OCI-LY7 (cell line): ENCODE data around the gene NLGN1.

Experiments
- EZH2phosphoT487 ChIP-seq: fragments of 200-600 bp; sonication (generic); IDR thresholded peaks from 2 replicates; pipeline ENCODE4 v1.6.1; 2018; ENCODE audit warnings: low read depth, borderline replicate concordance, mild to moderate bottlenecking, mixed run types, antibody characterized with exemption, low read length, moderate library complexity, mixed read lengths
- TF ChIP-seq, protein P1 (sequence below): fragments of 200-600 bp; sonication (generic); conservative IDR thresholded peaks from 2 replicates; pipeline ENCODE4 v1.5.1; 2014; ENCODE audit warnings: mild to moderate bottlenecking, antibody characterized with exemption, low read length, moderate library complexity, mixed read lengths

DNA sequence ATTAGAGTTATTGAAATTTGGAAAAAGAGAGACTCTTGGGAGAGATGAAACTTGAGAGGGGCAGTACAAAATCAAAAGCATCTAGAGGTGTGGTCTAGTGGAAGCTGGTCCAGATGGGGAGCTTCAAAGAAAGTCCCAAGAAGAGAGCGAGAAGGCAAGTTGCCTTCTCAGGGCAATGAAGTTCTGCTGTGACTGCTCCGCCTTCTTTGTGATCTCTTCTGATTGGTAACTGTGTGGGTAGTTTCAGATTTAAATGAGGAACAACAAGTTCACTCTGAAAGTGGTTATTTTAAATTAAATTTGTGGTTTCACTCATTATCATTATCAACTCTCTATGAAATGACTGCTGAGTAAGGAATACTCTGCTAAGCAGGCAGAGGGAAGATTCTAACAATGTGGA, 233.3 kb downstream of the NLGN1 start:
- TF ChIP-seq, protein P1, sequence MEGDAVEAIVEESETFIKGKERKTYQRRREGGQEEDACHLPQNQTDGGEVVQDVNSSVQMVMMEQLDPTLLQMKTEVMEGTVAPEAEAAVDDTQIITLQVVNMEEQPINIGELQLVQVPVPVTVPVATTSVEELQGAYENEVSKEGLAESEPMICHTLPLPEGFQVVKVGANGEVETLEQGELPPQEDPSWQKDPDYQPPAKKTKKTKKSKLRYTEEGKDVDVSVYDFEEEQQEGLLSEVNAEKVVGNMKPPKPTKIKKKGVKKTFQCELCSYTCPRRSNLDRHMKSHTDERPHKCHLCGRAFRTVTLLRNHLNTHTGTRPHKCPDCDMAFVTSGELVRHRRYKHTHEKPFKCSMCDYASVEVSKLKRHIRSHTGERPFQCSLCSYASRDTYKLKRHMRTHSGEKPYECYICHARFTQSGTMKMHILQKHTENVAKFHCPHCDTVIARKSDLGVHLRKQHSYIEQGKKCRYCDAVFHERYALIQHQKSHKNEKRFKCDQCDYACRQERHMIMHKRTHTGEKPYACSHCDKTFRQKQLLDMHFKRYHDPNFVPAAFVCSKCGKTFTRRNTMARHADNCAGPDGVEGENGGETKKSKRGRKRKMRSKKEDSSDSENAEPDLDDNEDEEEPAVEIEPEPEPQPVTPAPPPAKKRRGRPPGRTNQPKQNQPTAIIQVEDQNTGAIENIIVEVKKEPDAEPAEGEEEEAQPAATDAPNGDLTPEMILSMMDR, result no peak
- TF ChIP-seq EZH2phosphoT487, result no peak
